Endodermal cell (in vitro differentiated cells): ENCODE data around the gene RPS6KB1. TPM values are rescaled to one million over a fixed set of nuclear protein-coding genes. Genes with fewer than 3 reads are reported as not detected.

ENCODE experiments used
- DNase-seq: peaks from one replicate; pipeline ENCODE4 v3.0.0-alpha.2; 2017
- H3K27ac ChIP-seq: 2 replicates; pipeline ENCODE4 v1.5.1; 2013; ENCODE audit warnings: mild to moderate bottlenecking, low read depth, low read length, moderate library complexity
- H3K27me3 ChIP-seq: 2 replicates; pipeline ENCODE4 v1.6.1; 2013; ENCODE audit warnings: mild to moderate bottlenecking, low read length, moderate library complexity; ENCODE audit not compliant: insufficient read depth, control insufficient read depth, poor library complexity, severe bottlenecking
- H3K36me3 ChIP-seq: 2 replicates; pipeline ENCODE4 v1.7.0; 2013; ENCODE audit warnings: mild to moderate bottlenecking, low read length, moderate library complexity; ENCODE audit not compliant: control insufficient read depth, insufficient read depth
- H3K4me1 ChIP-seq: one replicate; pipeline ENCODE4 v1.7.0; 2013; ENCODE audit warnings: low read length; ENCODE audit not compliant: control insufficient read depth, insufficient read depth
- H3K4me3 ChIP-seq: 2 replicates; pipeline ENCODE4 v1.5.1; 2013; ENCODE audit warnings: mild to moderate bottlenecking, low read length, moderate library complexity
- H3K9ac ChIP-seq: 2 replicates; pipeline ENCODE4 v1.6.1; 2013; ENCODE audit warnings: mild to moderate bottlenecking, low read length, moderate library complexity; ENCODE audit not compliant: poor library complexity, severe bottlenecking; ENCODE audit errors: extremely low read depth
- H3K9me3 ChIP-seq: 2 replicates; pipeline ENCODE4 v1.6.1; 2013; ENCODE audit warnings: mild to moderate bottlenecking, low read length, moderate library complexity; ENCODE audit not compliant: control insufficient read depth
- H3K27ac Mint-ChIP-seq: 2 replicates; pipeline ENCODE4 v1.8.0; 2020; ENCODE audit warnings: mixed read lengths
- H3K27me3 Mint-ChIP-seq: 2 replicates; pipeline ENCODE4 v1.8.0; 2021; ENCODE audit warnings: mild to moderate bottlenecking, mixed read lengths; ENCODE audit not compliant: insufficient read depth
- H3K36me3 Mint-ChIP-seq: 2 replicates; pipeline ENCODE4 v1.8.0; 2020; ENCODE audit warnings: low read depth, mixed read lengths
- H3K4me1 Mint-ChIP-seq: 2 replicates; pipeline ENCODE4 v1.8.0; 2020; ENCODE audit warnings: mixed read lengths
- H3K4me3 Mint-ChIP-seq: 2 replicates; pipeline ENCODE4 v1.8.0; 2020; ENCODE audit warnings: mild to moderate bottlenecking, moderate library complexity, mixed read lengths
- H3K9me3 Mint-ChIP-seq: 2 replicates; pipeline ENCODE4 v1.8.0; 2020; ENCODE audit warnings: mild to moderate bottlenecking, mixed read lengths
- CTCF ChIP-seq: fragments of 200-600 bp; sonication (generic); conservative IDR thresholded peaks from 2 replicates; pipeline ENCODE4 v1.5.0; 2021; ENCODE audit warnings: antibody characterized with exemption, mild to moderate bottlenecking
- WGBS, 2 experiments: methylation state at CpG; one replicate each; pipeline versions ENCODE4 v1.1.5 to v1.1.7; 2013; ENCODE audit warnings: missing lambda C conversion rate in 2 of 2, mixed read lengths in 1 of 2; ENCODE audit not compliant: insufficient coverage in 1 of 2, insufficient read length in 1 of 2; 5-methylcytosine and 5-hydroxymethylcytosine counted together
- total RNA-seq, 2 donors: library from RNA; stranded (reverse); fragmentation: NEBNext Ultra II Directional in 1 of 2; extraction: Animal tissue kit (Norgen Biotek cat#: 25700) in 1 of 2; gene quantifications; 2 replicates in 1 of 2; 3 replicates in 1 of 2; pipeline ENCODE4 v1.2.1, GENCODE V29; 2021

The RPS6KB1 gene
- total RNA-seq, 2 donors from 2014 or later: 22.3 to 31.5 TPM

DNA sequence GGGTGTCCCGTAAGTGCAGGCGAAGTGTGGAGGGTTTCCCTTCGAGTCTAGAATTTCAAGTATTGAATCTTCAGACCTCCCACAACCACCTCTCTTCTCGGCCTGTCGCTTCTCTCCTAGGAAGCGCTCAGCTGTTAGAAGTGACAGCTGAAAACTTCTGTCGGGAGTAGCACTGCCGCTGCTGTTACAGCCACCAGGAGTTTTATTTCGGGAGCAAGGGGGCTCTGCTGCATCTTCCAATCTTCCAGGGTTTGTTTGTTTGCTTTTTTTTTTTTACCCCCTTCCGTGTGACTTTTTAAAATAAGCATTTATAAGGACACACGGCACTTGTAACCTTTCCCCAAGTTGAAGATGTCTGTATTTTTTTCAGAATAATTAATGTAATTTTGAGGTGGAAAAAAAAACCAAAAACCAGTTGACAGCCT is 767 bp downstream of the RPS6KB1 start:
- no peak for DNase-seq
- TF ChIP-seq CTCF: peak; percentile 47
- Histone ChIP-seq H3K9ac (peak overlapping the region; percentile 70), H3K4me3 (peak overlapping the region; percentile 89), H3K36me3 (no peaks in the 10 kb centered on the region), H3K9me3 (no peaks in the 10 kb centered on the region), H3K27ac (no peak overlapping the region), H3K4me1 (no peaks in the 10 kb centered on the region), H3K27me3 (no peaks in the 10 kb centered on the region)
- Mint-ChIP-seq H3K27ac (peak overlapping the region; percentile 82), H3K36me3 (peaks cover 9% of the 10 kb centered on the region), H3K9me3 (no peaks in the 10 kb centered on the region), H3K27me3 (no peaks in the 10 kb centered on the region), H3K4me3 (peak overlapping the region; percentile 93), H3K4me1 (peaks cover 9% of the 10 kb centered on the region)
- WGBS, 2 experiments: 10 to 12% methylated on average over 8 to 10 of the region's 11 CpGs

DNA sequence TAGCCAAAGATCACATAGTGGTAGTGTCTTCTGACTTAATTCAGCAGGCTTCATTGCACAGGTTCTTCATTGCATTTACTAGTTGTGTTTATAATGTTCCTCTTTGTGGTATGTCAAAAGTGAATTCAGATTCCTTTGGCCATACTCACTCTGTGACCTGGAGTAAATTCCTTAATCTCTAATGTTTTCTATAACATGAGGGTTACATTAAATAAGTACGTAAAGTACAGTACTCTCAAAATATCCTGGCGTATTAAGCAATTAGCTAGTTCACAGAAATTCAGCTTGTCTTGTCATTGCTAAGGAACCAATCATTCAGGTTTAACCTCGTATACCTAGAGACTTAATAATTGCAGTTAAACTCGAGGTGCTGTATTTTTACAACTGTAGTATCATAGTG is 4.2 kb downstream of the RPS6KB1 start:
- Mint-ChIP-seq H3K27me3 (no peaks in the 10 kb centered on the region), H3K4me3 (no peak overlapping the region), H3K9me3 (no peaks in the 10 kb centered on the region), H3K4me1 (peaks cover 9% of the 10 kb centered on the region), H3K36me3 (no peaks in the 10 kb centered on the region), H3K27ac (no peak overlapping the region)
- WGBS, 2 experiments: 93 to 98% methylated on average over 4 of the region's 4 CpGs
- DNase-seq: no peak
- Histone ChIP-seq H3K27ac (no peak overlapping the region), H3K9me3 (no peaks in the 10 kb centered on the region), H3K36me3 (no peaks in the 10 kb centered on the region), H3K4me1 (no peaks in the 10 kb centered on the region), H3K27me3 (no peaks in the 10 kb centered on the region), H3K4me3 (no peak overlapping the region), H3K9ac (no peak overlapping the region)
- no peak for TF ChIP-seq CTCF

GRCh38 chr17:59899099-59899498 is 6.2 kb downstream of the RPS6KB1 start:
- TF ChIP-seq CTCF: no peak
- Mint-ChIP-seq H3K4me1 (peaks cover 7% of the 10 kb centered on the region), H3K27me3 (no peaks in the 10 kb centered on the region), H3K36me3 (no peaks in the 10 kb centered on the region), H3K4me3 (no peak overlapping the region), H3K9me3 (no peaks in the 10 kb centered on the region), H3K27ac (no peak overlapping the region)
- Histone ChIP-seq H3K4me1 (no peaks in the 10 kb centered on the region), H3K4me3 (no peak overlapping the region), H3K36me3 (no peaks in the 10 kb centered on the region), H3K27me3 (no peaks in the 10 kb centered on the region), H3K9me3 (no peaks in the 10 kb centered on the region), H3K9ac (no peak overlapping the region), H3K27ac (no peak overlapping the region)
- DNase-seq: no peak
- 95% methylated on average over 5 of the region's 5 CpGs for WGBS, 2 experiments
